Hindlimb muscle (tissue), 1 donor: ENCODE measurements around the gene NACC1. TPM values are rescaled to one million over a fixed set of nuclear protein-coding genes. Genes with fewer than 3 reads are reported as not detected.

ENCODE experiments used
- DNase-seq: peaks from one replicate; pipeline ENCODE4 v3.0.0-alpha.2; 2013
- polyA plus RNA-seq: library from polyadenylated mRNA; unstranded; fragments of 120-200 nt; gene quantifications from one replicate; pipeline ENCODE4 v1.2.1, GENCODE V29; 2013; ENCODE audit not compliant: insufficient read length

The NACC1 gene
- polyA plus RNA-seq, 1 donor: 23.4 TPM

DNA sequence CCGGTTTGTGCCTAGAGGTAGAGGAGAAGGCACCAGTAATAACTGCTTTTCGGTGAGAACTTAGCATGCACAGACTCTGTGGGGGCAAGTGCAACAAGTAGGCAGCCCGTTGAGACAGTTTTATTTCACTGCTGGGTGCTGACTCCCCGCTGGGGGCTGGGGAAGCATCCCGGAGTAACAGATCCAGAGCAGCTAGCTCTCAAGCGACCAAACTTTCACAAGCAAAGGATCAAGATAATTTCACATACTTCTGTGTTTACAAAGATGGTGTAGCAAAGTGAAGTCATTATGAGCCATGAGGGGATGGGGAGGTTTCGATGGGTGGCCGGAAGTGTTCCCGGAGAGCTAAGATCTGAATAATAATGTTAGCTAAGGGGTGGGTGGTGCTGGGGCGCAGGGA, 2.8 kb downstream of the NACC1 start:
- no peak for DNase-seq

DNA sequence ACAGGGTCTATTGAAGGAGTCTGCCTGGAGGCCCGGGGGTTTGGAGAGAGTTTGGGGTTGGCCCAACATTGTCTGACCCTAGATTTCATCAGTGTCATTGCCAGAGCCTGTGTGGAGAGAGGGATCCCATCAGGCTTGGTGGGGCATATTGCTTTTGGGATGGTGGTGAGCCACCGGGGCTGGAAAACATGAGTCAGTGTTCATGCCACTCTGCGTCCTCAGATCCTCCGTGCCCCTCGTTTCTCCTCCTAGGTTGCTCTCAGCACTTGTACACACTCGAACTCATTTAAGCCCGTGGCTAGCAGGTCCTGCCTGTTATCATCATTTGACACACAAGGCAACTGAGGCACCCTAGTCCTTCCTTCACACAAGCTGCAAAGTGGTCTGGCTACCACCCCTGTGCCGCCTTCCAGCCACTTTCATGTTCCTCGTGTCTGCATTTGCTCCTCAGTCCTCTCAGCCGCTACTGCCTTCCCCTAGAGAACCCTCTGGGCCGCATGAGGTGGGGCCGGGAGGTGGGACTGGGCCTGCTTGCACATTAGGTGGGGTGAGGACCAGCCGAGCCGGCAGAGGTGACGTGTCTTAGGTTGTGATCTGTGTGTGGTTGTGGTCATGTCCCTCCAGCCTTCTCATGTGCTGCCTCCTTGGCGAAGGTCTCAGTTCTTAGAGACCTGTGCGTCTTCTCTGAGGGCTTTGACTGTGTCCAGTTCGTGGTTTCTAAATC, 3.6 kb downstream of the NACC1 start:
- no peak for DNase-seq

- no peak for DNase-seq
These were observed 4.3 kb downstream of the NACC1 start for GRCh38 chr19:13122275-13122878.

DNA sequence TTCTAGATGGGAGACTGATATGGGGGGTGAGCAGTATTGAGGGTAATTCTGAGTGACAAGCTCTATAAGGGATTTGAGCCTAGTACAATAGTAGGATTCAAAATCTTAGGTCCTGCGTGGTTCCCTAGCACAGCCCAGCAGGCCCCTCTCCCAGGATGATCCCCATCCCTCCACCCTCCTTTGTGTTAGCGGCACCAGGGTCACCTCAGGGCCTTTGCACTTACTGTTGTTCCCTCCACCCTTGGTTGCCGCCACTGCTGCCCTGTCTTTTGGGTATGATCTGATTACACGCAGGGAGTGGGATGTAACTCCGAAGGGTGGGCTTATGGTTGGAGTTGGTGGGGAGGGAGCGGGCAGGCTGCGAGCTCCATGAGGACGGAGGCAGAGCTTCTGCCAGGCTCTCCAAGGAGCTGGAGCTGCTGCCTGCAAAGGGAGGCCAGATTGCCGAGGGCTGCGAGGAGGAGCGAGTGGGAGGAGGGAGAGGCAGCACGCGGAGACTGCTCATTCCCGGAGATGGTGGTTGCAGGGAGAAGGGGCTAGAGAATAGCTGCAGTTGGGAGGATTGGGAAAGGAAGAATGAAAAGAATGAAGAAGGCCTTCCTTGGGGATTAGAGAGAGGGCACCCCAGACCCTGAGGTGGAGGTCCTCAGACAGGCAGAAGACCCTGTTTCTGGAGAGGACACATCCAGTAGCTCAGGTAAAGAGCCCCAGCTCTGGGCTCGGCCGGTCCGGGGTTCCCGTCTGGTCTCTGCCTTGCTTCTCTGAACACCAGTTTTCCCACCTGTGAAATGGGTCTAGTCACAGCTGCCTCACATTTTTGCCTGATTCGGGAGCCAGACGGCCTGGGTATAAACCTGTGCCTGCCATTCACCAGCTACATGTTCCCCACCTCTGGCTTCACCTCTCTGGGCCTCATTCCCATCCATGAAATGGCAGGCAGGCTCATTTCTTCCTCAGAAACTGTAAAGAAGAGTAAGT, 5.2 kb downstream of the NACC1 start:
- DNase-seq: no peak

GRCh38 chr19:13127051-13127450, 9.0 kb downstream of the NACC1 start:
- no peak for DNase-seq

GRCh38 chr19:13127811-13128575, 9.9 kb downstream of the NACC1 start:
- no peak for DNase-seq

DNA sequence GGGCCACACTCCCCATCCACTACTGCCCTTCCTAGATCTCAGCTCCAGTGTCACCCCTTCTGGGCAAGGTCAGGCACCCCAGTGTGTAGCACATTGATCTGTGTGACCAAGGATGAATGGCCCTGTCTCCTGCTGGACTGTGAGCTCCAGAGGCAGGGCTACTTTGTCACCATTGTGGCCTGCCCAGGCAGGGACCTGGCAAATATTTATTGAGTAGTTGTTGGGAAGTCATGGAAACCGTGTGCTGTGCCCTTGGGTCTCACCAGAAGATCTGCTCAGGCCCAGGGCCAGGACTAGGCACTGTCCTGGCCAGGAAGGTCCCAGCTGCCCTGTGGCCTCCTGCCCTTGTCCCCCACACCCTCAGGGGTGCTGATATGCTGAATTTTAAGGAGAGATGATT, 10.5 kb downstream of the NACC1 start:
- no peak for DNase-seq

GRCh38 chr19:13129384-13129783, 11.3 kb downstream of the NACC1 start:
- DNase-seq: no peak

GRCh38 chr19:13130886-13131490, 12.9 kb downstream of the NACC1 start:
- DNase-seq: no peak

DNA sequence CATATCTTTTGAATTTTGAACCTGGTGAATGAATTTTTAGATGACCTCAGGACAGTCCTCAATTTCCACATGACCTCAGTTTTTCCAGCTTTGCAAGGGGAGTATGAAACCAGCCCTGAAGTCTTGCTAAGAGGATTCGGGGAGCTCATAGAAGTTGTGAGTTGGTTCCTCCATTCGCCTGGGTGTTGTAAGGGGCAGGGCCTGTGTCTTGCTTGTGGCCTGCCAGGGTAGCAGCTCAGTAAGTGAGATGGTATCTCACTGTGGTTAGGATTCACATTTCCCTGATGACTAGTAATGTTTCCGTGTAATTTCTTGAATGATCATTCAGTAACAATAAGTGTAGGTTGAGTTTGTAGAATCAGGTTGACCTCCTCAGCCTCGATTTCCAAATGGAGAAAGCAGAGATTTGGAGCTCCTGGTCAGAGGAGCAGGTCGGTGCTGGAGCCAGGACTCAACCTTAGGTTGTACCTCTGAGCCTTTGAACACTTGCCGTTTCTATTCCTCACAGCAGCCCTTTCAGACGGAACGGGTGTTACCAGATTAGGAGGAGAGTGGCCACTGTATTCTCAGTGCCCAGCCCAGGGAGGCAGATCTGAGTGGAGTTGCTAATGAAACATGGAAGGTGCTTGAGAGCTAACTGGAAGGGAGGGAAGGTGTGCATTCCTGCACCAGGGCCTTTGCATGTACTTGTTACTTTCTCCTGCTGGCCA, 14.6 kb downstream of the NACC1 start:
- no peak for DNase-seq

- DNase-seq: no peak
These were observed 15.3 kb downstream of the NACC1 start for GRCh38 chr19:13133241-13133870.

DNA sequence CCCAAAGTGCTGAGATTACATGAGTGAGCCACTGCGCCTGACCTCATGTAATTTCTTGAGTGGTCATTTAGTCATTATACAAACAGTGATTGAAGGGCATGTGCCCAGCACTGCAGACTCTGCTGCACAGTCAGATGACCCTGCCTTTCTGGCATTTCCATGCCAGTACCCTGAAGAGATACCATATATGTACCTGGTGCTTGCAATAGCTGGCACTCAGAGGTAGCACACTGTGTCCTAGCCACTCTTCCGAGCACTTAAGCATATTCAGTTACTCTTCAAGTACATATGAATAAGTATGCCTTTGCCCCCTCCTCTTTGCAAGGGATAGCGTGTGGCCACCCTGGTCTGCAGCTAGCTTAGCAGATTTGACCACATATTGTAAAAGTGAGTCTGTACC, 16.6 kb downstream of the NACC1 start:
- DNase-seq: no peak

- DNase-seq: no peak
These were observed 17.3 kb downstream of the NACC1 start for GRCh38 chr19:13135068-13136062.

- no peak for DNase-seq
These were observed 19.3 kb downstream of the NACC1 start for GRCh38 chr19:13137290-13137794.

DNA sequence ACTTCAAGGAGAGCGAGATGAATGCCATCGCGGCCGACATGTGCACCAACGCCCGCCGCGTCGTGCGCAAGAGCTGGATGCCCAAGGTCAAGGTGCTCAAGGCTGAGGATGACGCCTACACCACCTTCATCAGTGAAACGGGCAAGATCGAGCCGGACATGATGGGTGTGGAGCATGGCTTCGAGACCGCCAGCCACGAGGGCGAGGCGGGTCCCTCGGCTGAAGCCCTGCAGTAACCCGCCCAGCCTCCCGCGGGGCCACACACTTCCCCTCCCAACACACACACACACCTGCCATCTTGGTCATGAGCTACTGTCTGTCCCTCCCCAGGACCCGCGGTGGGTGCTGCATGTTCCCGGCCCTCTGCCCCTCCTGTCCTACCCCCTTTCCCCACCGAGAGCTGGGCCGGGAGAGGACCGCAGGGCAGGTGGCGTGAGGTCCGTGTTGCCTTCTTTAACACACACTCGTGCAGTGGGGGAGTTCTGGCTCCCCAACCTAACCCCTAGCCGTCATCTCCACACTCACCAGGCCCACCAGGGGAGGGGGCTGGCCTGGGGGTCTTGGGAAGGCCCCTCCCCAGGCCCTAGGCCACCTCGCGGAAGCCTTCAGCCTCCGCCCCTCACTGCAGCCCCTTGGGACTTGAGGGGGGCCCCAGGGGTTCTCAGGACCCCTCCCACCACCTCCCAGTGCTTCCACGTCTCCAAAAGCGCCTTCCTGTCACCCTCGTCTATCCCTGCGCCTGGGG, 20.3 kb downstream of the NACC1 start:
- DNase-seq: no peak

- DNase-seq: no peak
These were observed 20.8 kb downstream of the NACC1 start for GRCh38 chr19:13138916-13139198.

DNA sequence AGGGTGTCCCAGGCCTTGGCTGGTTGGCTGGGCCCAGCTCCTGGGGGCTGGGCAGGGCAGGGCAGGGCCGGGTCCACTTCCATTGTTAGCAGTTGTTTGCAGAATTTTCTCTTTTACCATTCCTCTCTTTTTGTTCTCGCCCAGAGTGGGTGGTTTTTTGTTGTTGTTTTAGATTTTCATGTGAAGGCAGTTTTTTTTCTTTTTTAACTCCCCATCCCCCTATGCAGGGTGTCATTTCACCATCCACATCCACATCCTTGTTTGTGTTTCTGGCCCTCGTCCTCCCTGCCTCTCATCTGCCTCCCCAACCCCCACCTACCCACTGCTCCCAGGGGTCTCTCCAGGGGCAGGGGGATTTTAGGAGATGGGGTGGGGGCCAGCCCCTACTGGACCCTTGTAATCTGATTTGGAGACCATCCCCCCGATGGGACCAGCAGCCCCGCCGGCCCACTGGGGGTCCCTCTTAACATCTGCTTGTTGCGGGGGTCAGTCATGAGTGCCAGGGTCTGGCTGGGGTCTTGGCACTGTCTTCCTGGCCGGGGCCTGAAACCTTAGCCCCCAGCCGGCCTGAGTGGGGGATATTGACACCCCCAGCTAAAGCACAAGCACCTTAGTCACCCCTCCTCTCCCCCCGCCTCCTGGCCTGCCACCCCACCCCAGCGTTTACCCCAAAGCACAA, 21.7 kb downstream of the NACC1 start:
- DNase-seq: no peak
